ENCODE results near the gene SORCS2. TPM values are rescaled to one million over a fixed set of nuclear protein-coding genes. Genes with fewer than 3 reads are reported as not detected.

Gene SORCS2
- total RNA-seq, 1 donor from 2014 or later: 13.8 TPM

DNA sequence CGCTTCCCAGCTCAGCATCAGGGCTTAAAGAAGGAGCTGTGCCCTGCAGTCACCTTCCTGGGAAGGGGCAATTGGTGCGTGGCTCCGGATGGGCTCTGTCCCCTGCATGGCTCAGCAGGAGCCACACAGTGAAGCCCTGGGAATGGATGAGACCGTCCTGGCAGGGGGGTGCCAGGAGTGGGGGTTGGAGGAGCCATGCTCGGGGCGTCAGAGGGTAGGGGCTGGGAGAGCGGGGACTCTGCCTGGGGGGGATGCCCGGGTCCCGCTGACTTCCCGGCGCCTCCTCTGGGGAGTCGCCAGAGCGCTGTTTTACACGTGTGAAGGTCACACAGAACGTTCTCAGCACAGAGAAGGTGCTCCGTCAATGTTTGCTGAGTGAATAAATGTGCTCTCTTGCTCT lies 563.2 kb downstream of the SORCS2 start:
- no peak for DNase-seq (ENCODE audit: low read depth)
- Histone ChIP-seq H4K20me1 (ENCODE audit: insufficient read depth, low read length) (peaks cover 71% of the 10 kb centered on the region), H3K27me3 (ENCODE audit: insufficient read depth, low read length) (no peaks in the 10 kb centered on the region), H3K79me2 (ENCODE audit: insufficient read depth, low read length) (peaks cover 5% of the 10 kb centered on the region), H3K4me2 (ENCODE audit: low read length) (no peak overlapping the region), H3K36me3 (ENCODE audit: insufficient read depth, low read length) (peaks cover 15% of the 10 kb centered on the region), H3K4me3 (ENCODE audit: insufficient read depth, low read depth, low read length) (no peak overlapping the region), H3K4me1 (ENCODE audit: insufficient read depth, low read length) (no peaks in the 10 kb centered on the region), H2AFZ (ENCODE audit: low read depth, low read length) (no peak overlapping the region), H3K27ac (ENCODE audit: low read depth, low read length) (no peak overlapping the region), H3K9ac (ENCODE audit: low read length) (no peak overlapping the region), H3K9me3 (ENCODE audit: insufficient read depth, low read depth, low read length) (no peaks in the 10 kb centered on the region)
- Mint-ChIP-seq H3K4me3 (ENCODE audit: unreplicated experiment) (no peak overlapping the region), H3K27ac (ENCODE audit: unreplicated experiment) (no peak overlapping the region), H3K27me3 (ENCODE audit: low read depth, unreplicated experiment) (peaks cover 32% of the 10 kb centered on the region), H3K9me3 (ENCODE audit: unreplicated experiment) (peaks cover 5% of the 10 kb centered on the region), H3K36me3 (ENCODE audit: low read depth, unreplicated experiment) (peaks cover 14% of the 10 kb centered on the region), H3K4me1 (ENCODE audit: low read depth, unreplicated experiment) (peaks cover 3% of the 10 kb centered on the region)
- FAIRE-seq: no peak
- TF ChIP-seq, protein P1, sequence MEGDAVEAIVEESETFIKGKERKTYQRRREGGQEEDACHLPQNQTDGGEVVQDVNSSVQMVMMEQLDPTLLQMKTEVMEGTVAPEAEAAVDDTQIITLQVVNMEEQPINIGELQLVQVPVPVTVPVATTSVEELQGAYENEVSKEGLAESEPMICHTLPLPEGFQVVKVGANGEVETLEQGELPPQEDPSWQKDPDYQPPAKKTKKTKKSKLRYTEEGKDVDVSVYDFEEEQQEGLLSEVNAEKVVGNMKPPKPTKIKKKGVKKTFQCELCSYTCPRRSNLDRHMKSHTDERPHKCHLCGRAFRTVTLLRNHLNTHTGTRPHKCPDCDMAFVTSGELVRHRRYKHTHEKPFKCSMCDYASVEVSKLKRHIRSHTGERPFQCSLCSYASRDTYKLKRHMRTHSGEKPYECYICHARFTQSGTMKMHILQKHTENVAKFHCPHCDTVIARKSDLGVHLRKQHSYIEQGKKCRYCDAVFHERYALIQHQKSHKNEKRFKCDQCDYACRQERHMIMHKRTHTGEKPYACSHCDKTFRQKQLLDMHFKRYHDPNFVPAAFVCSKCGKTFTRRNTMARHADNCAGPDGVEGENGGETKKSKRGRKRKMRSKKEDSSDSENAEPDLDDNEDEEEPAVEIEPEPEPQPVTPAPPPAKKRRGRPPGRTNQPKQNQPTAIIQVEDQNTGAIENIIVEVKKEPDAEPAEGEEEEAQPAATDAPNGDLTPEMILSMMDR (IDR thresholded peaks at IDR 0.05; ENCODE audit: insufficient read depth, low read depth, low read length): no peak
- no peak for TF ChIP-seq EZH2 (IDR thresholded peaks at IDR 0.05; ENCODE audit: insufficient read depth, low read length)

DNA sequence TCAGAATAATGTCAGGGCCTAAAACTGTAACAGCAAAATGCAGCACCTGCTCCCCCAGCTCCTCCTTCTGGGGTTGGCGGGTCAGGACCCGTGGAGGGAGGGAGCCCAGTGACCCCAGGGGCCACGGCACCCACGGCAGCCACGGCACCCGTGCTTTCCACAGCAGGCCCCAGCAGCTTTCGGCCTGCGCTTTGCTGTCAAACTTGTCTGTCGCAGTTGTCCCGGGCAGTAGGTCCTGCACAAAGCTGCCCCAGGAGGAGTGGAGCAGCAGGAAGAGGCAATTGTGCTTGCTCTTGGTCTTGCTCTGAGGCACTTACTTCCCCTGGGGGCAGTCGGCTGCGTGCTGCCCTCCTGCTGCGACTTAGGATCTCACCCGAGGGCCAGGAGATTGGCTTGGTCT lies 563.7 kb downstream of the SORCS2 start:
- no peak overlapping the region for H2AFZ ChIP-seq (ENCODE audit: low read depth, low read length)
- no peak overlapping the region for H3K9ac ChIP-seq (ENCODE audit: low read length)
- no peaks in the 10 kb centered on the region for H3K27me3 ChIP-seq (ENCODE audit: insufficient read depth, low read length)
- no peak for DNase-seq (ENCODE audit: low read depth)
- H3K36me3 Mint-ChIP-seq (ENCODE audit: low read depth, unreplicated experiment): peaks cover 14% of the 10 kb centered on the region
- no peaks in the 10 kb centered on the region for H3K4me1 ChIP-seq (ENCODE audit: insufficient read depth, low read length)
- H3K4me3 Mint-ChIP-seq (ENCODE audit: unreplicated experiment): no peak overlapping the region
- no peak for TF ChIP-seq EZH2 (IDR thresholded peaks at IDR 0.05; ENCODE audit: insufficient read depth, low read length)
- TF ChIP-seq, protein P1 (IDR thresholded peaks at IDR 0.05; ENCODE audit: insufficient read depth, low read depth, low read length): no peak
- no peak overlapping the region for H3K27ac Mint-ChIP-seq (ENCODE audit: unreplicated experiment)
- peaks cover 5% of the 10 kb centered on the region for H3K9me3 Mint-ChIP-seq (ENCODE audit: unreplicated experiment)
- H3K4me1 Mint-ChIP-seq (ENCODE audit: low read depth, unreplicated experiment): peaks cover 3% of the 10 kb centered on the region
- FAIRE-seq: no peak
- H3K36me3 ChIP-seq (ENCODE audit: insufficient read depth, low read length): peaks cover 19% of the 10 kb centered on the region
- H4K20me1 ChIP-seq (ENCODE audit: insufficient read depth, low read length): peaks cover 71% of the 10 kb centered on the region
- peaks cover 6% of the 10 kb centered on the region for H3K79me2 ChIP-seq (ENCODE audit: insufficient read depth, low read length)
- no peak overlapping the region for H3K4me2 ChIP-seq (ENCODE audit: low read length)
- H3K9me3 ChIP-seq (ENCODE audit: insufficient read depth, low read depth, low read length): no peaks in the 10 kb centered on the region
- H3K27me3 Mint-ChIP-seq (ENCODE audit: low read depth, unreplicated experiment): peaks cover 29% of the 10 kb centered on the region
- no peak overlapping the region for H3K4me3 ChIP-seq (ENCODE audit: insufficient read depth, low read depth, low read length)
- H3K27ac ChIP-seq (ENCODE audit: low read depth, low read length): no peak overlapping the region

DNA sequence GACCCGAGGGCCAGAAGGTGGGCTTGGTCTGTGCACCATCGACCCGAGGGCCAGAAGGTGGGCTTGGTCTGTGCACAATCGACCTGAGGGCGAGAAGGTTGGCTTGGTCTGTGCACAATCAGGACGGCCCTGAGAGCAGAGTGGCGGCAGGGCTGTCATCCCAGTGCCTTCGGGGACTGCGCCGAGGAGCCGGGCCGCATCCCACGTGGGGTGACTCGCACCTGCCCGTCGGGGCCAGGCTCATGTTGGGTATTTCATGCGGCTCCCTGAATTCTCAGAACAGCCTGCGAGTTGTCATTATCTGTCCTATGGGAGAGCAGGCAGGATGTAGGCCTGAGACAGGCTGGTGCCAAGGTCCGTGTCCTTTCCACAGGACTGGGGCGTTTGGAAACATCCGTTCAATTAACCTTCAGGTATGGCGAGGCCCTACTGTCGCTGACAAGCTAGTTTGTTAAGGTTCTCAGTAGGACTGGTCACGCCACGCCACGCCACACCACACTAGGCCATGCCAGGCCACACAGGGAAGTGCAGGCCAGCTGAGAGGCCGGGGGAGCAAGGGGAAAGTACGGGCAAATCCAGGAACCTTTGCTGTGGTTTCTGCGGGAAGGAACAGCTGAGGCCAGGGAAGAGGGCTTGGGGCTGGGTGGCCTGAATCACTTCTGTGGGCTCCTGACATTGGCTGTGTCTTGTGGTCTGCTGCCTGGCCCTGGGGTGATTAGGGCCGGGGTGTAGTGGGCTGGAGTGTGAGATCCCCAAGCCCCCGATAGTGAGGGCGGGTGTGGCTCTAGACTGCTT lies 564.4 kb downstream of the SORCS2 start:
- Histone ChIP-seq H2AFZ (ENCODE audit: low read depth, low read length) (no peak overlapping the region), H3K4me3 (ENCODE audit: insufficient read depth, low read depth, low read length) (no peak overlapping the region), H3K36me3 (ENCODE audit: insufficient read depth, low read length) (peaks cover 25% of the 10 kb centered on the region), H3K27ac (ENCODE audit: low read depth, low read length) (no peak overlapping the region), H3K4me1 (ENCODE audit: insufficient read depth, low read length) (no peaks in the 10 kb centered on the region), H3K27me3 (ENCODE audit: insufficient read depth, low read length) (no peaks in the 10 kb centered on the region), H3K9ac (ENCODE audit: low read length) (no peak overlapping the region), H3K4me2 (ENCODE audit: low read length) (no peak overlapping the region), H3K9me3 (ENCODE audit: insufficient read depth, low read depth, low read length) (no peaks in the 10 kb centered on the region), H4K20me1 (ENCODE audit: insufficient read depth, low read length) (peaks cover 72% of the 10 kb centered on the region), H3K79me2 (ENCODE audit: insufficient read depth, low read length) (peaks cover 12% of the 10 kb centered on the region)
- no peak for FAIRE-seq
- Mint-ChIP-seq H3K4me3 (ENCODE audit: unreplicated experiment) (no peak overlapping the region), H3K27ac (ENCODE audit: unreplicated experiment) (no peak overlapping the region), H3K27me3 (ENCODE audit: low read depth, unreplicated experiment) (peaks cover 23% of the 10 kb centered on the region), H3K4me1 (ENCODE audit: low read depth, unreplicated experiment) (peaks cover 3% of the 10 kb centered on the region), H3K36me3 (ENCODE audit: low read depth, unreplicated experiment) (peaks cover 13% of the 10 kb centered on the region), H3K9me3 (ENCODE audit: unreplicated experiment) (peaks cover 5% of the 10 kb centered on the region)
- no peak for TF ChIP-seq EZH2 (IDR thresholded peaks at IDR 0.05; ENCODE audit: insufficient read depth, low read length)
- TF ChIP-seq, protein P1 (IDR thresholded peaks at IDR 0.05; ENCODE audit: insufficient read depth, low read depth, low read length): no peak
- DNase-seq (ENCODE audit: low read depth): no peak

Measured in astrocyte (in vitro differentiated cells and primary cell).